Measurements from ENCODE around the gene PIK3C2A.

DNA sequence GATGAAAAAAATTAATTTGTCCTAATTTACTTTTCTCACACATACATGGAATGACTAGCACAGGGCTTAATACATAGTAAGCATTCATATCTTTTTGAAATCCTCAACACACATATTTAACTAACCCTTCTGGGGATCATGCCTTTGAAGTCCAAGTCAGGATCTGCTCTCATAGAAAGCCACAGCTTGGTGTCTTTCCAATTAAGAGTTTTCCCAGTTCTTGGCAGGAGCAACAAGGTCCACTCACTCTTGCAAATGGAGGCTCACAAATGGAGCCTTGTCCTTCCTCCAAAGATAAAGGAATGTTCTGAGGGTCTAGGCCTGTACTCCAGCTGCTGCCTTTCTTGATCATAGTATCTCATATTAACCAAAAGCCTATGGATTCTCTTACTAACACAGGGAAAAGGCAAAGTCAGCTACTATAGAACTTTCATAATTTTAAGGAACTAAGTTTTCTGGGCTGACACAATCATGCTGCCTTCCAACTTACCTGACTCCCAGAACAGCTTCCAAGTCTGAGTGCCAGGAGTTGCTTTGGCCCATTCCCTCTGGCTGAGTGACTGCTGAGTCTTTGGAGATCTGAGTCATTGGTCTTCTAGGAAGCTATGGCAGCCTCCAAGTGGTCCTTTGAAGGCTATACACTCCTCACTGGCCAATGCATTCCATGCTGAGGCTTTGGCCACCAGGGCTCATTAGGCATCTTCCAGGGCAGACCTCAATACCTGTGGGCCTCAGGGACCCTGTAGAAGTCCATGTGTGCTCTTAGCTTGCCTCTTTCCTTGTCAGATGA lies 43.0 kb upstream of the PIK3C2A start:
- TF ChIP-seq, protein P1, sequence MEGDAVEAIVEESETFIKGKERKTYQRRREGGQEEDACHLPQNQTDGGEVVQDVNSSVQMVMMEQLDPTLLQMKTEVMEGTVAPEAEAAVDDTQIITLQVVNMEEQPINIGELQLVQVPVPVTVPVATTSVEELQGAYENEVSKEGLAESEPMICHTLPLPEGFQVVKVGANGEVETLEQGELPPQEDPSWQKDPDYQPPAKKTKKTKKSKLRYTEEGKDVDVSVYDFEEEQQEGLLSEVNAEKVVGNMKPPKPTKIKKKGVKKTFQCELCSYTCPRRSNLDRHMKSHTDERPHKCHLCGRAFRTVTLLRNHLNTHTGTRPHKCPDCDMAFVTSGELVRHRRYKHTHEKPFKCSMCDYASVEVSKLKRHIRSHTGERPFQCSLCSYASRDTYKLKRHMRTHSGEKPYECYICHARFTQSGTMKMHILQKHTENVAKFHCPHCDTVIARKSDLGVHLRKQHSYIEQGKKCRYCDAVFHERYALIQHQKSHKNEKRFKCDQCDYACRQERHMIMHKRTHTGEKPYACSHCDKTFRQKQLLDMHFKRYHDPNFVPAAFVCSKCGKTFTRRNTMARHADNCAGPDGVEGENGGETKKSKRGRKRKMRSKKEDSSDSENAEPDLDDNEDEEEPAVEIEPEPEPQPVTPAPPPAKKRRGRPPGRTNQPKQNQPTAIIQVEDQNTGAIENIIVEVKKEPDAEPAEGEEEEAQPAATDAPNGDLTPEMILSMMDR (IDR thresholded peaks at IDR 0.05; ENCODE audit: insufficient read depth, low read length), result no peak
- TF ChIP-seq, protein P2, sequence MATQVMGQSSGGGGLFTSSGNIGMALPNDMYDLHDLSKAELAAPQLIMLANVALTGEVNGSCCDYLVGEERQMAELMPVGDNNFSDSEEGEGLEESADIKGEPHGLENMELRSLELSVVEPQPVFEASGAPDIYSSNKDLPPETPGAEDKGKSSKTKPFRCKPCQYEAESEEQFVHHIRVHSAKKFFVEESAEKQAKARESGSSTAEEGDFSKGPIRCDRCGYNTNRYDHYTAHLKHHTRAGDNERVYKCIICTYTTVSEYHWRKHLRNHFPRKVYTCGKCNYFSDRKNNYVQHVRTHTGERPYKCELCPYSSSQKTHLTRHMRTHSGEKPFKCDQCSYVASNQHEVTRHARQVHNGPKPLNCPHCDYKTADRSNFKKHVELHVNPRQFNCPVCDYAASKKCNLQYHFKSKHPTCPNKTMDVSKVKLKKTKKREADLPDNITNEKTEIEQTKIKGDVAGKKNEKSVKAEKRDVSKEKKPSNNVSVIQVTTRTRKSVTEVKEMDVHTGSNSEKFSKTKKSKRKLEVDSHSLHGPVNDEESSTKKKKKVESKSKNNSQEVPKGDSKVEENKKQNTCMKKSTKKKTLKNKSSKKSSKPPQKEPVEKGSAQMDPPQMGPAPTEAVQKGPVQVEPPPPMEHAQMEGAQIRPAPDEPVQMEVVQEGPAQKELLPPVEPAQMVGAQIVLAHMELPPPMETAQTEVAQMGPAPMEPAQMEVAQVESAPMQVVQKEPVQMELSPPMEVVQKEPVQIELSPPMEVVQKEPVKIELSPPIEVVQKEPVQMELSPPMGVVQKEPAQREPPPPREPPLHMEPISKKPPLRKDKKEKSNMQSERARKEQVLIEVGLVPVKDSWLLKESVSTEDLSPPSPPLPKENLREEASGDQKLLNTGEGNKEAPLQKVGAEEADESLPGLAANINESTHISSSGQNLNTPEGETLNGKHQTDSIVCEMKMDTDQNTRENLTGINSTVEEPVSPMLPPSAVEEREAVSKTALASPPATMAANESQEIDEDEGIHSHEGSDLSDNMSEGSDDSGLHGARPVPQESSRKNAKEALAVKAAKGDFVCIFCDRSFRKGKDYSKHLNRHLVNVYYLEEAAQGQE (IDR thresholded peaks at IDR 0.05; ENCODE audit: insufficient replicate concordance, low read depth), result no peak

Measured in HL-60 (cell line).